Heart right ventricle (tissue), 16 donors: ENCODE results near the gene PLEKHG3. TPM values are rescaled to one million over a fixed set of nuclear protein-coding genes. Genes with fewer than 3 reads are reported as not detected.
A peak's percentile ranks its signal among the peaks of the same experiment; 100 is the strongest.

Experiments
- ATAC-seq, 8 donors: fragments of 200-7000 bp; cut with Tn5 transposase; one replicate each; pipeline ENCODE4 v1.9.1; 2020; ENCODE audit warnings: mild to moderate bottlenecking in 8 of 8, moderate library complexity in 8 of 8, moderate number of reproducible peaks in 1 of 8
- DNase-seq, 2 donors: peaks; one replicate each; pipeline ENCODE4 v3.0.0-alpha.2; 2020
- H3K27ac ChIP-seq, 10 donors: fragments of 200-600 bp; sonication (generic) in 2 of 10; one replicate each; pipeline versions ENCODE4 v1.5.0 to v1.8.0; 2020 to 2022; ENCODE audit warnings: mild to moderate bottlenecking in 3 of 10
- H3K27me3 ChIP-seq, 7 donors: fragments of 200-600 bp; one replicate each; pipeline ENCODE4 v1.8.0; 2021 to 2022; ENCODE audit warnings: mild to moderate bottlenecking in 2 of 7
- H3K36me3 ChIP-seq, 9 donors: fragments of 200-600 bp; sonication (generic) in 1 of 9; one replicate each; pipeline versions ENCODE4 v1.5.0 to v1.8.0; 2020 to 2022; ENCODE audit warnings: mild to moderate bottlenecking in 2 of 9
- H3K4me1 ChIP-seq, 9 donors: fragments of 200-600 bp; sonication (generic) in 1 of 9; one replicate each; pipeline versions ENCODE4 v1.5.0 to v1.8.0; 2020 to 2022; ENCODE audit warnings: mild to moderate bottlenecking in 4 of 9
- H3K4me3 ChIP-seq, 10 donors: fragments of 200-600 bp; sonication (generic) in 2 of 10; one replicate each; pipeline versions ENCODE4 v1.5.0 to v1.8.0; 2020 to 2022; ENCODE audit warnings: mild to moderate bottlenecking in 7 of 10, moderate library complexity in 2 of 10
- H3K9me3 ChIP-seq, 11 donors: fragments of 200-600 bp in 10 of 11; sonication (generic) in 2 of 11; one replicate each; pipeline versions ENCODE4 v1.5.0 to v1.8.0; 2013 to 2022; ENCODE audit warnings: mild to moderate bottlenecking in 2 of 11, control low read depth in 1 of 11, moderate library complexity in 1 of 11
- WGBS, 2 donors: extraction: QIAGEN DNeasy Blood & Tissue Kit; methylation state at CpG; one replicate each; pipeline ENCODE4 v1.1.7; 2013; ENCODE audit warnings: inconsistent platforms in 1 of 2; 5-methylcytosine and 5-hydroxymethylcytosine counted together
- intact Hi-C, 10 donors: fragments of 100-400 bp; cut with DNase I; formaldehyde crosslinking; loops; one replicate each; pipeline versions ENCODE4 v1.11.1 to v1.14.2; 2022
- polyA plus RNA-seq, 2 donors: library from polyadenylated mRNA; stranded (reverse); fragments of 200-250 nt; gene quantifications; one replicate each; pipeline ENCODE4 v1.2.3, GENCODE V29; 2013
- total RNA-seq, 10 donors: library from RNA; stranded (reverse); fragmentation: NEBNext Ultra II Directional in 3 of 10; extraction: Animal tissue kit (Norgen Biotek cat#: 25700) in 3 of 10; gene quantifications; one replicate each; pipeline versions ENCODE4 v1.2.1 to v1.2.4, GENCODE V29; 2021 to 2023
- TF ChIP-seq, protein P1 (sequence below), 9 donors: fragments of 200-600 bp; sonication (generic) in 2 of 9; IDR thresholded peaks; one replicate each; pipeline versions ENCODE4 v1.5.0 to v1.8.0; 2021 to 2022; ENCODE audit warnings: antibody characterized with exemption in 9 of 9, mild to moderate bottlenecking in 5 of 9, moderate library complexity in 1 of 9
- donor health status: Arrhythmogenic right ventricular cardiomyopathy.
- donor health status: ischemic (EF 13 %, LVEDD 7.1; RV severe dilation, severe dysfunction).
- donor health status: healthy with polysubstance abuse.
- donor health status: DM: no; HTN: yes; CAD: no.
- donor health status: DM: no; HTN: no; CAD: no.
- donor health status: ischemic (EF 25% LVEDD 6.9; RV normal size, moderate dysfunction).
- donor health status: ischemic (EF 25% LVEDD 5.7; RV mildly dilated, moderate dysfunction).
- donor health status: healthy.
- donor health status: DM: yes; HTN: yes; CAD: no.
- donor health status: Ischemic cardiomyopathy.
- donor health status: ischemic (EF 35%, LVEDD 5.7; RV mildly dilated, moderate dysfunction).
- donor health status: nonischemic (EF 11% LVEDD 7.7; RV severe dilation, severe dysfunction).
- donor health status: DM: yes; HTN: yes; CAD: no.
- donor health status: PGD.
- donor health status: ischemic (EF 29% LVEDD 5.4; RV normal size, mild dysfunction).
- donor health status: nonischemic (EF 23%, LVEDD 6.1; RV moderate dilation, normal function).

The PLEKHG3 gene
- total and polyA plus RNA-seq, 12 donors, result 5.0 to 25.5 (median 15.4) TPM

DNA sequence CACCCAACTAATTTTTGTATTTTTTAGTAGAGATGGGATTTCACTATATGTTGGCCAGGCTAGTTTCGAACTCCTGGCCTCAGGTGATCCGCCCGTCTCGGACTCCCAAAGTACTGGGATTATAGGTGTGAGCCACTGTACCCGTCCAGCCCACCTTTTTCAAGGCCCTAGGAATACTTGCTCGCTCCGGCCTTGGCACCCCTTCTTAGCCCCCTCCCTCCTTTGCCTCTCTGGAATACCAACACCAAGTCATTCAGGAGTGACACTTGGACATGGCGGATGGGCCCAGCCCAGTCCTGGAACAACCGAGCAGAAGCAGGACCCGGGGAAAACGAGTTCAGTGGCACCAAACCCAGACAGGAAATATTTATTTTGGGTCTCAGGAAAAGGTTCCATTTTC lies 29.1 kb downstream of the PLEKHG3 start:
- H3K27ac ChIP-seq, result no peak overlapping the region
- H3K36me3 ChIP-seq, result peaks cover 0 to 83% (median 24%) of the 10 kb centered on the region in 9 donors
- TF ChIP-seq, protein P1, sequence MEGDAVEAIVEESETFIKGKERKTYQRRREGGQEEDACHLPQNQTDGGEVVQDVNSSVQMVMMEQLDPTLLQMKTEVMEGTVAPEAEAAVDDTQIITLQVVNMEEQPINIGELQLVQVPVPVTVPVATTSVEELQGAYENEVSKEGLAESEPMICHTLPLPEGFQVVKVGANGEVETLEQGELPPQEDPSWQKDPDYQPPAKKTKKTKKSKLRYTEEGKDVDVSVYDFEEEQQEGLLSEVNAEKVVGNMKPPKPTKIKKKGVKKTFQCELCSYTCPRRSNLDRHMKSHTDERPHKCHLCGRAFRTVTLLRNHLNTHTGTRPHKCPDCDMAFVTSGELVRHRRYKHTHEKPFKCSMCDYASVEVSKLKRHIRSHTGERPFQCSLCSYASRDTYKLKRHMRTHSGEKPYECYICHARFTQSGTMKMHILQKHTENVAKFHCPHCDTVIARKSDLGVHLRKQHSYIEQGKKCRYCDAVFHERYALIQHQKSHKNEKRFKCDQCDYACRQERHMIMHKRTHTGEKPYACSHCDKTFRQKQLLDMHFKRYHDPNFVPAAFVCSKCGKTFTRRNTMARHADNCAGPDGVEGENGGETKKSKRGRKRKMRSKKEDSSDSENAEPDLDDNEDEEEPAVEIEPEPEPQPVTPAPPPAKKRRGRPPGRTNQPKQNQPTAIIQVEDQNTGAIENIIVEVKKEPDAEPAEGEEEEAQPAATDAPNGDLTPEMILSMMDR (IDR thresholded peaks at IDR 0.05), result no peak
- no peak for DNase-seq
- peaks cover 0 to 27% (median 11%) of the 10 kb centered on the region in 9 donors for H3K4me1 ChIP-seq
- intact Hi-C loops, result no loop called here
- 91% methylated on average over 11 of the region's 11 CpGs for WGBS, 2 donors
- H3K9me3 ChIP-seq, result no peaks in the 10 kb centered on the region
- no peak overlapping the region for H3K4me3 ChIP-seq
- no peak for ATAC-seq
- H3K27me3 ChIP-seq, result no peaks in the 10 kb centered on the region

DNA sequence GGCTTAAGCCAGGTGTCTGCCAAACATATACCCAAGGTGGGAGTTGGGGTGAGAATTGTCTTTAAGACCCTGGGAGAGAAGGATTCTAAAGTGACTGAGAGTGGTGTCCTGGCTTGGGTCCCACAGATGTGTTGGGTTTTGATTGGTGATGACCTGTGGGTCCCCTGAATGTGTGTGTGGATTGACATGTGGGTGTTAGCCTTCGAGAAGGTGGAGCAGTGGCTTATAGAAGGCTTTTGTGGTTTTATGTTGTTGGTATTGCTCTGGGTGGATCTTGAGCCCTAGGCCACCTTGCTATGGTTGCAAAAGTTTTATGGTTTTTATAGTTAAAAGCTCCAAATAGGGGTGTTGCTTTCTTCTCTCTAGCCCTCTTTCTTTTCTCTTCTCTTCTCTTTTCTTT lies 29.7 kb downstream of the PLEKHG3 start:
- TF ChIP-seq, protein P1 (IDR thresholded peaks at IDR 0.05), result no peak
- Histone ChIP-seq H3K27me3 (no peaks in the 10 kb centered on the region), H3K4me1 (peaks cover 0 to 21% (median 8%) of the 10 kb centered on the region in 9 donors), H3K27ac (no peak overlapping the region), H3K9me3 (no peaks in the 10 kb centered on the region), H3K4me3 (no peak overlapping the region), H3K36me3 (peaks cover 0 to 83% (median 18%) of the 10 kb centered on the region in 9 donors)
- no peak for DNase-seq
- no peak for ATAC-seq
- 58 to 94% methylated on average over 1 of the region's 1 CpG for WGBS, 2 donors
- intact Hi-C loops, result no loop called here

DNA sequence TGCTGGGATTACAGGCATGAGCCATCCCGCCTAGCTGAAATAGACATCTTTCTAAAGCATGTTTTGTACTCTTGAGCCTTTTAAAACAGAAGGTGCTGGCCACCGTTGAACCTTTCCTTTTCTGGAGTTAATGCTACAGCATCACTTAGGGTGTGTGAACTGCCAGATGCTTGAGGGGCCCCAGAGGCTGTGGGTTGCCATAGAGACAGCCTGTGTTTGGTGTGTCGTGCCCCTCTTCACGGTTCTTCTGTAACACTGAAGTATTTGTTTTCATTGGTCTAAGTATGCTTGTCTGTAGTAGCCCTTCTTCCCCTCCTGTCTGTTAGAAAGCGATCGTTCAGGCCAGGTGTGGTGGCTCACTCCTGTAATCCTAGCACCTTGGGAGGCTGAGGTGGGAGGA lies 30.8 kb downstream of the PLEKHG3 start:
- H3K36me3 ChIP-seq, result peaks cover 0 to 89% (median 12%) of the 10 kb centered on the region in 9 donors
- no peak for DNase-seq

DNA sequence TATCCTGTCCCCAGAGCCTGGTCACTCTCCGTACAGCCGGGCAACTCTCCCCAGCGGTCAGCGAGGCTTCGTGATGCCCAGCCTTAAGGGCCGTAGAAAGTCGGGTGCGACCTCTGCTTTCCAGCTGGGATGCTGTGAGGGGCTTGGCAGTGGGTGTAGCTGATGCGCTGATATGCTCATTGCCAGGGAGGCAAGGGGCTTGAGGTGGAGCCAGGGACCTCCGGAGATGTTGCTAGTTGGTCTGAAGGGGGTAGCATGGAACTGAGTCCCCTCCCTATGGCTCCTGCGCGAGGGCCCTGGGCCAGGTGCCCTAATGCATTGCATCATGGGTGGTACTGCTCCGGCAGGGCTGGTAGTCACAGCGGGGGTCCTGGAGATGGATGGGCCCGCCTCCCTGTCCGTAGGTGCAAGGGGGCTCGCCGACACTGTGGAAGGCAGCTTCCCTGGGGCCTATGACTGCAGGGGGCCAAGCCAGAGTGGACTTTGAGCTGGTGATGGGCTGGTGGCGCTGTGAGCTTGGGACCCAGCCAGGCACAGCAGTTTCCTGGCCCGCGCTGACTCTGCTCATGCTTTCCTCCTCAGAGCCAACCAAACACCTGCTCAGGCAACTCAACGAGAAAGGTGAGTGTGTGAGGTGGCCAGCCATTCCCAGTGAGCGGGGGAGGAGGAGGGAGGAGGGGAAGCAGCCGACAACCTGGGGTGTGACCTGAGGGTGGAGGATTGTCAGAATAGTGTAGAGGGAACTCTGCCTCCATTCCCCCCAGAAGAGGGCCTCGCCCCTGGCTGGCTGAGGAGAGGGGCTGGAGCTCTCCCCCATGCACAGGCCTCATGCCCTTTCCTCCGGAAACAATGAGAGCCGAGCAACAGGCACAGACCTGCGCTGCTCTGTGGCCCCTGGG lies 32.3 kb downstream of the PLEKHG3 start:
- ATAC-seq (no peak), DNase-seq (peak in 1 of 2 donors; percentile 15)
- no peak overlapping the region for H3K4me3 ChIP-seq
- intact Hi-C loops, result no loop called here
- TF ChIP-seq, protein P1 (IDR thresholded peaks at IDR 0.05), result no peak
- H3K27ac ChIP-seq, result peak overlapping the region in 1 of 10 donors; percentile 4
- peaks cover 0 to 7% (median 0%) of the 10 kb centered on the region in 9 donors for H3K4me1 ChIP-seq
- no peaks in the 10 kb centered on the region for H3K9me3 ChIP-seq
- H3K36me3 ChIP-seq, result peaks cover 0 to 89% (median 16%) of the 10 kb centered on the region in 9 donors
- WGBS, 2 donors, result 88 to 92% methylated on average over 28 of the region's 28 CpGs
- H3K27me3 ChIP-seq, result no peaks in the 10 kb centered on the region

More for the DNA sequence above, 30.8 kb downstream of the PLEKHG3 start:
- Histone ChIP-seq H3K27ac (no peak overlapping the region), H3K9me3 (no peaks in the 10 kb centered on the region), H3K4me3 (no peak overlapping the region), H3K4me1 (peaks cover 0 to 10% (median 0%) of the 10 kb centered on the region in 9 donors), H3K27me3 (no peaks in the 10 kb centered on the region)
- TF ChIP-seq, protein P1 (IDR thresholded peaks at IDR 0.05), result no peak
- ATAC-seq, result no peak
- intact Hi-C loops, result no loop called here
- WGBS, 2 donors, result 71 to 75% methylated on average over 6 of the region's 6 CpGs
